GM18870 (cell line): ENCODE measurements around the gene NKX6-1.

Source experiments
- ATAC-seq: cut with Tn5 transposase; IDR thresholded peaks from one replicate; pipeline ENCODE4 v1.9.1; 2021; ENCODE audit warnings: moderate library complexity; ENCODE audit not compliant: unreplicated experiment

The NKX6-1 gene

DNA sequence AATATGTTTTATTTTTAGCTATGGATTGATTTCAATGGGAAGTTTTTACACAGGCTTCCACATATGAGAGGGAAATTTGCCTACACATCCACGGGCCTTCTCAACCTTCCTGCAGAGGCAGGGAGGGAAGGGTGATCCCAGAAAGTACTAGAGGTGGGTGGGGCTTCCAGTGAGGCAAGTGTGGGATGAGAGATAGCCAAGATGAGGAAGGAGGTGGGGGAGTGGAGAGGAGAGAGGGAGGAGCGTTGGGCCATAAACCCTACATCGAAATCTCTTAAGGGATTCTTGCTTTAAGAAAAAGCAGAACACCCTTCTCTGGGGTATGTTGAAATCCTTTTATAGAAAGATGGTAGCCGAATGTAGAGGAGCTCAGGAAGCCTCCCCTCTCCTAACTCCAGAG, 19.0 kb downstream of the NKX6-1 start:
- no peak for ATAC-seq

DNA sequence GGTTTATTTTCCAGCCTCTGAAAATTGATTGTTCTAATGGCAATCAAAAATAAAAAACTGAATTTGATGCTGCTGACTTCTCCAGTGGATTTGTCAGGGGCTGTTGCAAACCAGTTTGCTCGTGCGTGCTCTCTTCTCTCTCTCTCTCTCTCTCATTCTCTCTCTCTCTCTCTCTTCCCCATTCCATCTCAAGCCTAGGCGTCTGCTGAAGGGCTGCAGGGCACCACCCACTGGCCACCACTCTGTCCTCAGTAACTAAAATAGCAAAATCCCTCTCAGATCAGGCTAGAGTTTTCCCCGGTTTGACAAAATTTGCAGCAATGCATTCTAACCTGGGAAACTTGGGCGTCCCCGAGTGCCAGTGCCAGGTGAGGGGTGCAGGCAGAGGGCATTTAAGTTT, 19.4 kb downstream of the NKX6-1 start:
- ATAC-seq, result no peak

DNA sequence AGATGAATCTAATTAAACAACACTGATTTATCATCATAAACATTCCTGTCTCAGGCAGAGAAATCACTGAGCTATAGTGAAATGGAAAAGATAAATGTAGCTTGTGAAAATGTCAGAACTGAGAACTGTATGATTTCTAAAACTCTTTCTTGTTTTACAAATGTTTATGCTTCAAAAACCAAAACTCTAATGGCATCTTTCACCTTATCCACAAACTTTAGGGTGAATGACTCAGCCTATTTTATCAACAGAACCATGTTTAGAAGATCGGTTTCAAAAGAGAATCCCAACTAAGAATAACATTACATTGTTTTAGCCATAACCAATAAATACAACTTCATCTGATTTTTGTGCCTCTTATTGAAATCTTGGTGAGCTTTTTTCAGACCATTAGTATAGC, 21.4 kb downstream of the NKX6-1 start:
- ATAC-seq, result no peak

DNA sequence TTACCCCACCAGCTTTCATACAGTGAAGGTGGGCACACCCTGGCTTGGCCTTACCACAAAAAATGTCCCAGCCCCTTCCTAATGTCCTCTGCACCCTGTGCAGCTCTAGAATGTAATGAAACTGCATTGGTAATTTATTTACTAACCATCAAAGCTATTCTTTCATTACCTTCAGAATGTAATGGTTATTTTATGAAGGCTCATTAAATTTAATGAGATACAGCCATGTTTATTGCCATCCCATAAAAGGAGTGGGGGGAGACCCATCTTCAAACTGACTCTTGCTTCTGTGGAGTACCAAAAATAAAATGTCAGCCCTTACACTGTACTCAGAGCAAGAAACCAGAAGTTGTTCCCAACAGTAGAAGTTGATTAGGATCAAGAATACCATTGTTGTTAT, 25.0 kb downstream of the NKX6-1 start:
- ATAC-seq, result no peak

DNA sequence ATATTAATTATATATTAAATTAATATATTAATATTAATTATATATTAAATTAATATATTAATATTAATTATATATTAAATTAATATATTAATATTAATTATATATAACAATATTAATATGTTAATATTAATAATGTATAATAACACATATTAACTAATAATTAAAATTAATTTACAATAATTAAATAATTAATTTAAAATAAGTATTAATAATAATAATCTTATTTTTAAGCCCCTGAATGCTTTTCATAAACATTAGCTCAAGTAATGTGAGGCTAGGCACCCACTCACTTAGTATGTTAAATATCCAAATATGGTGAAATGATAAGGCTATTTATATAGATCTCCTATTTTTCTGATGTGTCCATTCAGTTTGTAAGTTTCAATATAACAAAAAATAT, 26.9 kb downstream of the NKX6-1 start:
- ATAC-seq, result no peak

DNA sequence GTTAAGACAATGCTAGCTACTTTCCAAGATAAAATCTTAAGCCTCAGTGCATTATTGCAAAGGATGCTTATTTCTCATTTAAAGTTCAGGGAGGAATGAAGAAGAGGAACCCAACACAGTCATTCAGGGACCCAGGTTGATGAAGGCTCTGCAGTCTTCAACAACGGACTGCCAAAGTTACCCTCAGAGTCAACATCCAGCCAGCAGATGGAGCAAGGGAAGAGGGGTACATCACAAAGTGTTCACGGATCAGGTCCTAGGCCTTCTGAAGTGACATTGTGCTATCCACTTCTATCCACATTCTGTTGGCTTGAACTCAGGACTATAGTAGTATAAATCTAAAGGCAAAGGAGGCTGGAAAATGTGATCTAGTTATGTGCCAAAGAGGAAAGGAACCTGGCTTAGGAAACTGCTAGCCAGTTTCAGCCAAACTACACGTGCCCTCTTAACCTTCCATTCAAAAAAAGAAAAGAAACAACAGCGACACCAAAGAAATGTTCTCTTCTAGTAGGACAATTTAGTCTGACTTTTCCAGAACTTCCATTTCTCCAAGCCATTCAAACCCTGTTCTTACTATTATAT, 28.8 kb downstream of the NKX6-1 start:
- ATAC-seq, result no peak

DNA sequence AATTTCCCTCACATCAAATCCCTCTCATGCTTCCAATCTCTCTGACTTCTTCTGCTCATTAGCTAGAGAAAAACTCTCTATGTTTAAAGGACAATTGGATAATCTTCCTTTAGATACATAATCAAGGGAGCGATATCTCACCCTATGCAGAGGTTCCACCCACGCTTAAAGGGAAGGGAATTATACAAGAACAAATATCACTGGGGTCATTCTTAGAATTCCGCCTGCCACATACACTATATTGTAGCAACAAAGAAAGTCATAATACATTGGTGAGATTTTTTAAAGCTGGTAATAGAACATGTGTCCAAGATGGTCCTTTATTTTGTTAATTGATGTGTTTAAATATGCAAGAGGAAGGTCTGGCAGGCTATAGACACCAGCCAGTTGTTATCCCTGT, 31.5 kb downstream of the NKX6-1 start:
- no peak for ATAC-seq

DNA sequence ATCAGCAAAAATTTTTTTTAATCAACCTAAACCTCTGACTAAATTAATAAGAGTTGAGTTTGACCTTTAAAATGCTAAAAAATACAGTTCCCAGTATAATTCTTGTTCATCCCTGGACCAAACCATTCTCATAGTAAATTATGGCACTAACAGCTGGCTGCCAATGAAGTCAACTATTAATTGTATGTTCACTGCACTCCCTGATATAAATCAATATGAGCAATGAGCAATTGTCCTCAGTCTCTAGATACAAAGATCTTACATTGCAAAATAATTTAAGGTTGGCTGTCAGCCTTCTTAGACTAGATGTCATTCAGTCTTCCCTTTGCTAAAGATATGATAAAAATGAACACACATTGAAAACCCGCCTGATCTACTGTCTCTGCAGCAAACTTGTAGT, 39.3 kb downstream of the NKX6-1 start:
- ATAC-seq, result no peak

DNA sequence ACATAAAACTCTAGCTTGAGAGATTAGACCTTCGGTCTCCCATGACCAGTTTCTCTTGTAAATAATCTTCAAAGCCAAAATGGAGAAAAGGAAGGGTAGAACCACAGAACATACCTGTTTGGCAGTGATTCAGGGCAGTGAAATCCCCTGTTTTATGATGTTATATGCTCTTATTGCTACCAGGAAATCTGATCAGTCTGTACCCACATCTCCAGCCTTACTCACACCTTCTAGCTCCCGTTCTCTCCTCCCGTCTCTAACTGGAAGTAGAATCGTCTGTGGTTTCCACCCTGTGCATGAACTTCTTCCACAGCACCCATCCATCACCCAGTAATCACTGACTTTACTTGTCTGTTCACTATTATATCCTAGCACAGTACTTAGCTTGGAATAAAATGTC, 42.9 kb downstream of the NKX6-1 start:
- no peak for ATAC-seq

DNA sequence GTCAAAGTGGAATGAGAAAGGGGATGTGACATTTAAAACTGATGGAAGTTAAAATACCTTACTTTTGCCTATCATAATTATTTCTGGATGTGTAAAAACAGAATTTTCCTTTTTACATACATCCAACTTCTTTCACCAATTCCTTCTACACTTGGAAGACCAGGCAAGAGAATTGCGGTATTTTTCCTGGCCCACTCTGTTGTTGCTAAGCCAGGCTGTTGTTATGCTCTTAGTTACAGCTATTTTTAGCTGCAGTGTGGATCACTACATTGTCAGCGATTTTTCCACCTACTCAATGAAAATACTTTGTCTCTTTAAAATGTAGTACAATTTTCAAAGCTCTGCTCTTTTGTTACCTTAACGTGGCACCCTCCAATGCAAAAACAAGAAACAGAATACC, 43.4 kb downstream of the NKX6-1 start:
- ATAC-seq, result no peak

DNA sequence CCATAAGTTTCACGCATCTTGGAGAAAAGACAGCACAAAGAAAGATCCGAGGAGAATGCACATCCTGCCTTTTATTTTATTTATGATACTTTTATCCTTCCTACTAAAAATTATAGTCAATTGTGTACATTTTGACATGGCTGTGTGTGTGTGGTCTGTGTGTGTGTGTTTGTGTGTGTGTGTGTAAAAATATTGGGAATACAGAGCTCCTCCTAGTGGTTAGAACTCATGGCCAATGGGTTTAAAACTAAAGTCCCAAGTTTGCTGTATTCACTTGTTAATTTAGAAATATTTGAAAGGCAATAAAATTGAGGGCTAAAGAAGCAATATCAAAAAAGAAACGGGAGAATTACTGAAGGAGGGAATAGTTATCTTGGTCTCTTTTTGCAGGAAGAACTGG, 47.5 kb downstream of the NKX6-1 start:
- ATAC-seq, result no peak

DNA sequence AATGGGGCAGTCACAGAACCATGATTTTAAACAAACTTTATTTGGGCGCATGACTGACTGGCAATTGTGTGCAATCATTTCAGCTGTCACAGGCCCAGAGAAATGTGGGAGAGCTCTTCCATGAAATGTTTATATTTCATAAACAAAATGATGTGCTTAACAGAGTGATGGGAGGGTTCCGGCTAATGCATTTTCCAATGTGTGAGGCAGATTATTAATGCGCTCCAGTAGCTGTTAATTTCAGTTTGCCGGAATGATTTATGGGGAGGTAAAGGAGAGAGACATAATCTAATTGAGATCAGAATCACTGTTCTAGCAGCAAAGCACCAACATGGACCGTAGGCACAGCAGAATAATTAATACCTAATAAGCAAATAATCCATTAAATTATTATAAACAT, 55.6 kb downstream of the NKX6-1 start:
- ATAC-seq, result no peak

DNA sequence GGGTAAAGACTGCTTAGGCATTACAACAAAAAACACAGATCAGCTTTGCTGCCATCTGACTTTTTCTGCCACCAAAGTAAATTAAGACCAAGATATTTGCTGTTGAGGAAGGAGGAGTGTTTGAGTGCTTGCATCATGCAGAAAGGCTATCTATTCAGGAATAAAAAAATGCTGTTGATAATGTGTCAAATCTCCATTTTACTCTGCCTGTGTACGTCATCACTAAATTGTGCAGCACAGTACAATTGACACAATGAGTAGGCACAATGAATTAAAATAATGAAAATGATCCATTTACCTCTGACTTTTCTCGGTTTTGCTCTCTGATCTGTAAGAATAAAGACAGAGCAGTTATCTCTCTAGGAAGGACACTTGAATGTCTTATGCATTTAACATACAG, 56.3 kb downstream of the NKX6-1 start:
- no peak for ATAC-seq
